ENCODE data around the gene PRR19. TPM values are rescaled to one million over a fixed set of nuclear protein-coding genes. Genes with fewer than 3 reads are reported as not detected.

PRR19 gene
- total RNA-seq, 1 experiment from 2014 or later: not detected

DNA sequence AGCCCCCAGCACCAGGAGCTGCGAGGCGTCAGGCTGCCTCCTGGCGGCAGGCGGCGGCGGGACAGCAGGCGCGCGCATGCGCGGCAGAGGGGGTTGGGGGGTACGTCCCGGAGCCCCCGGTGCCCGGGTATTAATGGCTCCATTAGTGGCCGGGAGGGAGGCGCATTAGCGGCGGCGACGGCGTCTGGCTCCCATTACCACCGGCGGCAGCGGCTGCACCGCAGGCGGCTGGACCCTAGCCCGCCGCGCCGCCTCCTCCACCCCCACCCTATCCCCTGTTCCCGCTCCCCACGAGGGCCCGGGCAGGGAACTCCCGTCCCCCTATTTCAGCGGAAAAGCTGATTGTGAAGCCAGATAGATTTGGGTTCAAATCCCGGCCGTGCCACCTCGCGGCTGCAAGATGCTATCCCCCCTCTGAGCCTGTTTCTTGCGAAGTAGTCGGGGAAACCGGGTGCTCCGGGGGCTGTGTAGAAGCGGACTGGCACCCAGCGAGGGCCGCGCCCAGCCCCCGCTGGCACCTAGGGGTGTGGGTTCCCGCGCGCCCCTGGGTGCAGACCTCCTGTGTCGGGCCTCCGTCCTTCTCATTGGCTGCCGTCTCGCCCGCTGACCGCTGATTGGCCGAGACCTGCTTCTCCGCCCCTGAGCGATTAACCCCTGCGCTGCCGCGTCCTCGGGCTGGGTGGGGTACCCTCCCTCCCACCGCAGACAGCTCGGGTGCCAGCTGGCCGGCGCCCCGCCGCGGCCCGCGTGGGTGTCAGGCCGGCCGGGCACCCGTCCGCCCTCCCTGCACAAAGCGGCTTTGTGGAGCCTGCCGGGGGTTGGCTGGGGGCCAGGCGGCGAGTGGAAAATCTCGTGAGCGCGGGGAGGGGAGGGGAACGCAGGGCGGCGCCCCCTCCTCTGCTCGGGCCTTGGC lies 21.8 kb upstream of the PRR19 start:
- H4K20me1 ChIP-seq (ENCODE audit: low read length): no peaks in the 10 kb centered on the region
- no peak for DNase-seq
- CTCF ChIA-PET: no interaction called here

DNA sequence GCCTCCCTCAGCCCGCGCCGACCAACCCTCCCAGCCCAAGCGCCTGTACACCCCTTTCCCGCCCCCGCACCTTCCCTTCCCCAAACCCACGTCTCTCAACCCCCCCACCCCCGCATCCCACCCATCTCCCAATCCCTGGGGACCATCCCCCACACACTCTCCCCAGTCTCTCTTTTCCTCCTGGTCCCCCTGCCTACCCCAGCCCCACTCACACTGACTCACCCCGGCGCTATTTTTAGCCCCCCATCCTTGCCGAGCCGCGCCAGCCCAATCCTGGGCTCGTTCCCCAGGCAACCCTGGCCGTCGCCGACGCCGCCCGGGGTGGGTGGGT lies 21.2 kb upstream of the PRR19 start:
- Histone ChIP-seq H3K4me2 (ENCODE audit: low read length) (no peak overlapping the region), H3K36me3 (ENCODE audit: low read depth, low read length) (no peaks in the 10 kb centered on the region), H3K27me3 (ENCODE audit: low read length) (no peaks in the 10 kb centered on the region), H3K79me2 (ENCODE audit: low read length) (no peaks in the 10 kb centered on the region), H3F3A (ENCODE audit: low read length, unreplicated experiment) (no peaks in the 10 kb centered on the region), H2AFZ (ENCODE audit: low read length) (no peak overlapping the region), H4K20me1 (ENCODE audit: low read length) (no peaks in the 10 kb centered on the region), H3K9me3 (ENCODE audit: low read length) (no peaks in the 10 kb centered on the region), H3K9ac (ENCODE audit: low read length) (no peak overlapping the region), H3K4me1 (ENCODE audit: insufficient read depth, low read length) (no peaks in the 10 kb centered on the region), H3K9me2 (replicated peaks; ENCODE audit: low read length) (no peaks in the 10 kb centered on the region), H3K27ac (ENCODE audit: low read length) (no peak overlapping the region), H3K4me3 (ENCODE audit: low read length) (no peak overlapping the region)
- CTCF ChIA-PET: no interaction called here
- ATAC-seq (no peak), DNase-seq (no peak)
- POLR2A ChIA-PET (ENCODE audit: unreplicated experiment): no interaction called here
- BruUV-seq (replicated peaks): no TSS peak
- intact Hi-C loops (cut with micrococcal nuclease): no loop called here
- no peak for TF ChIP-seq EZH2 (IDR thresholded peaks at IDR 0.05; ENCODE audit: low read length, unreplicated experiment)
- TF ChIP-seq EZH2phosphoT487 (IDR thresholded peaks at IDR 0.05; ENCODE audit: borderline replicate concordance, low read length): no peak
- TF ChIP-seq, protein P1, sequence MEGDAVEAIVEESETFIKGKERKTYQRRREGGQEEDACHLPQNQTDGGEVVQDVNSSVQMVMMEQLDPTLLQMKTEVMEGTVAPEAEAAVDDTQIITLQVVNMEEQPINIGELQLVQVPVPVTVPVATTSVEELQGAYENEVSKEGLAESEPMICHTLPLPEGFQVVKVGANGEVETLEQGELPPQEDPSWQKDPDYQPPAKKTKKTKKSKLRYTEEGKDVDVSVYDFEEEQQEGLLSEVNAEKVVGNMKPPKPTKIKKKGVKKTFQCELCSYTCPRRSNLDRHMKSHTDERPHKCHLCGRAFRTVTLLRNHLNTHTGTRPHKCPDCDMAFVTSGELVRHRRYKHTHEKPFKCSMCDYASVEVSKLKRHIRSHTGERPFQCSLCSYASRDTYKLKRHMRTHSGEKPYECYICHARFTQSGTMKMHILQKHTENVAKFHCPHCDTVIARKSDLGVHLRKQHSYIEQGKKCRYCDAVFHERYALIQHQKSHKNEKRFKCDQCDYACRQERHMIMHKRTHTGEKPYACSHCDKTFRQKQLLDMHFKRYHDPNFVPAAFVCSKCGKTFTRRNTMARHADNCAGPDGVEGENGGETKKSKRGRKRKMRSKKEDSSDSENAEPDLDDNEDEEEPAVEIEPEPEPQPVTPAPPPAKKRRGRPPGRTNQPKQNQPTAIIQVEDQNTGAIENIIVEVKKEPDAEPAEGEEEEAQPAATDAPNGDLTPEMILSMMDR (conservative IDR thresholded peaks at IDR 0.05; ENCODE audit: low read depth, low read length): no peak

More for the DNA sequence above, 21.8 kb upstream of the PRR19 start:
- no peak for TF ChIP-seq EZH2 (IDR thresholded peaks at IDR 0.05; ENCODE audit: low read length, unreplicated experiment)
- Histone ChIP-seq H3K4me2 (ENCODE audit: low read length) (no peak overlapping the region), H3K9me3 (ENCODE audit: low read length) (no peaks in the 10 kb centered on the region), H3K27me3 (ENCODE audit: low read length) (no peaks in the 10 kb centered on the region), H2AFZ (ENCODE audit: low read length) (no peak overlapping the region), H3K9me2 (replicated peaks; ENCODE audit: low read length) (no peaks in the 10 kb centered on the region), H3K4me3 (ENCODE audit: low read length) (no peak overlapping the region), H3K27ac (ENCODE audit: low read length) (no peak overlapping the region), H3K9ac (ENCODE audit: low read length) (no peak overlapping the region), H3K36me3 (ENCODE audit: low read depth, low read length) (no peaks in the 10 kb centered on the region), H3K4me1 (ENCODE audit: insufficient read depth, low read length) (no peaks in the 10 kb centered on the region), H3K79me2 (ENCODE audit: low read length) (no peaks in the 10 kb centered on the region), H3F3A (ENCODE audit: low read length, unreplicated experiment) (no peaks in the 10 kb centered on the region)
- no peak for ATAC-seq
- BruUV-seq (replicated peaks): no TSS peak
- intact Hi-C loops (cut with micrococcal nuclease): no loop called here
- POLR2A ChIA-PET (ENCODE audit: unreplicated experiment): no interaction called here

DNA sequence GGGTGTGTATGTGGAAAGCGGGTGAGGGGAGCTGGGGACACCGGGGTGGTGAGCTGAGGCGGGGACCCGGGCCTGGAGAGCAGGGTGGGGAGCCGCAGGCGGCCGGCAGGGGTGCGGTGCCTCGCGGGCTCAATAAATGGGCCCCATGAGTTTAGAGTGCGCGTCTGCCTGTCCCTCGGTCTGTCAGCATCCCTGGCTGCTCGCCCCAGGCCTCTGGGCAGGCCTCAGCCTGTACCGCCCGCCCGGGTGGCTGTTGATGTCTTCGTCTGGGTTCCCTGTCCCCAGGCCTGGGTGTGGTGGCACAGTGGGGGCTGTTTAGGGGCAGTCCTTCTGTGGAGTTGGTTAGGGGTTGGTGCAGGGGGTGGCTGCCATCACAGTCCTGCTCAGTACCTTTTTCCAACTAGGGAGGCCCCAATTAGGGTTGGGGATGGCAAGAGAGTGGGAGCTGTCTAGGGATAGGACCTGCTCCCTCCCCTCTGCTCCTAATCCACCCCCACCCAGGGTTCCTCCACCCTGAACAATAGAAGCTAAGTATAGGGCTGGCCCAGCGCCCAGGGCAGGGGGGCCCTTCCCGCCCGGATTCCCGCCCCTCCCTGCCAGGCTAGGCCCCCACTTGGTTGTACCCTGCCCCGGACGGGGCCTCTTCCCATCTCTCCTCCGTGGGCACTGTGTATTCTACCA lies 20.6 kb upstream of the PRR19 start:
- intact Hi-C loops (cut with micrococcal nuclease): no loop called here
- Histone ChIP-seq H4K20me1 (ENCODE audit: low read length) (no peaks in the 10 kb centered on the region), H3K36me3 (ENCODE audit: low read depth, low read length) (no peaks in the 10 kb centered on the region), H3K9ac (ENCODE audit: low read length) (no peak overlapping the region), H3K4me3 (ENCODE audit: low read length) (no peak overlapping the region), H3K4me2 (ENCODE audit: low read length) (no peak overlapping the region), H3K27ac (ENCODE audit: low read length) (no peak overlapping the region), H3F3A (ENCODE audit: low read length, unreplicated experiment) (no peaks in the 10 kb centered on the region), H3K9me3 (ENCODE audit: low read length) (no peaks in the 10 kb centered on the region), H3K27me3 (ENCODE audit: low read length) (no peaks in the 10 kb centered on the region), H3K79me2 (ENCODE audit: low read length) (no peaks in the 10 kb centered on the region), H3K4me1 (ENCODE audit: insufficient read depth, low read length) (no peaks in the 10 kb centered on the region), H2AFZ (ENCODE audit: low read length) (no peak overlapping the region), H3K9me2 (replicated peaks; ENCODE audit: low read length) (no peaks in the 10 kb centered on the region)
- no TSS peak for BruUV-seq (replicated peaks)
- ATAC-seq: no peak
- TF ChIP-seq EZH2 (IDR thresholded peaks at IDR 0.05; ENCODE audit: low read length, unreplicated experiment) (no peak), EZH2phosphoT487 (IDR thresholded peaks at IDR 0.05; ENCODE audit: borderline replicate concordance, low read length) (no peak)
- TF ChIP-seq, protein P1 (conservative IDR thresholded peaks at IDR 0.05; ENCODE audit: low read depth, low read length): no peak
- CTCF ChIA-PET: no interaction called here
- no peak for DNase-seq
- POLR2A ChIA-PET (ENCODE audit: unreplicated experiment): no interaction called here

Measured in PC-3 (cell line).